Heart right ventricle (tissue), 16 donors: Measurements from ENCODE around the gene LIMCH1. TPM values are rescaled to one million over a fixed set of nuclear protein-coding genes. Genes with fewer than 3 reads are reported as not detected.

Source experiments
- ATAC-seq, 8 donors: fragments of 200-7000 bp; cut with Tn5 transposase; one replicate each; pipeline ENCODE4 v1.9.1; 2020; ENCODE audit warnings: mild to moderate bottlenecking in 8 of 8, moderate library complexity in 8 of 8, moderate number of reproducible peaks in 1 of 8
- DNase-seq, 2 donors: peaks; one replicate each; pipeline ENCODE4 v3.0.0-alpha.2; 2020
- H3K27ac ChIP-seq, 10 donors: fragments of 200-600 bp; sonication (generic) in 2 of 10; one replicate each; pipeline versions ENCODE4 v1.5.0 to v1.8.0; 2020 to 2022; ENCODE audit warnings: mild to moderate bottlenecking in 3 of 10
- H3K27me3 ChIP-seq, 7 donors: fragments of 200-600 bp; one replicate each; pipeline ENCODE4 v1.8.0; 2021 to 2022; ENCODE audit warnings: mild to moderate bottlenecking in 2 of 7
- H3K36me3 ChIP-seq, 9 donors: fragments of 200-600 bp; sonication (generic) in 1 of 9; one replicate each; pipeline versions ENCODE4 v1.5.0 to v1.8.0; 2020 to 2022; ENCODE audit warnings: mild to moderate bottlenecking in 2 of 9
- H3K4me1 ChIP-seq, 9 donors: fragments of 200-600 bp; sonication (generic) in 1 of 9; one replicate each; pipeline versions ENCODE4 v1.5.0 to v1.8.0; 2020 to 2022; ENCODE audit warnings: mild to moderate bottlenecking in 4 of 9
- H3K4me3 ChIP-seq, 10 donors: fragments of 200-600 bp; sonication (generic) in 2 of 10; one replicate each; pipeline versions ENCODE4 v1.5.0 to v1.8.0; 2020 to 2022; ENCODE audit warnings: mild to moderate bottlenecking in 7 of 10, moderate library complexity in 2 of 10
- H3K9me3 ChIP-seq, 11 donors: fragments of 200-600 bp in 10 of 11; sonication (generic) in 2 of 11; one replicate each; pipeline versions ENCODE4 v1.5.0 to v1.8.0; 2013 to 2022; ENCODE audit warnings: mild to moderate bottlenecking in 2 of 11, control low read depth in 1 of 11, moderate library complexity in 1 of 11
- CTCF ChIP-seq, 9 donors: fragments of 200-600 bp; sonication (generic) in 2 of 9; IDR thresholded peaks; one replicate each; pipeline versions ENCODE4 v1.5.0 to v1.8.0; 2021 to 2022; ENCODE audit warnings: antibody characterized with exemption in 9 of 9, mild to moderate bottlenecking in 5 of 9, moderate library complexity in 1 of 9
- WGBS, 2 donors: extraction: QIAGEN DNeasy Blood & Tissue Kit; methylation state at CpG; one replicate each; pipeline ENCODE4 v1.1.7; 2013; ENCODE audit warnings: inconsistent platforms in 1 of 2; 5-methylcytosine and 5-hydroxymethylcytosine counted together
- intact Hi-C, 10 donors: fragments of 100-400 bp; cut with DNase I; formaldehyde crosslinking; loops; one replicate each; pipeline versions ENCODE4 v1.11.1 to v1.14.2; 2022
- polyA plus RNA-seq, 2 donors: library from polyadenylated mRNA; stranded (reverse); fragments of 200-250 nt; gene quantifications; one replicate each; pipeline ENCODE4 v1.2.3, GENCODE V29; 2013
- total RNA-seq, 10 donors: library from RNA; stranded (reverse); fragmentation: NEBNext Ultra II Directional in 3 of 10; extraction: Animal tissue kit (Norgen Biotek cat#: 25700) in 3 of 10; gene quantifications; one replicate each; pipeline versions ENCODE4 v1.2.1 to v1.2.4, GENCODE V29; 2021 to 2023
- donor health status: Arrhythmogenic right ventricular cardiomyopathy.
- donor health status: ischemic (EF 13 %, LVEDD 7.1; RV severe dilation, severe dysfunction).
- donor health status: healthy with polysubstance abuse.
- donor health status: DM: no; HTN: yes; CAD: no.
- donor health status: DM: no; HTN: no; CAD: no.
- donor health status: ischemic (EF 25% LVEDD 6.9; RV normal size, moderate dysfunction).
- donor health status: ischemic (EF 25% LVEDD 5.7; RV mildly dilated, moderate dysfunction).
- donor health status: healthy.
- donor health status: DM: yes; HTN: yes; CAD: no.
- donor health status: Ischemic cardiomyopathy.
- donor health status: ischemic (EF 35%, LVEDD 5.7; RV mildly dilated, moderate dysfunction).
- donor health status: nonischemic (EF 11% LVEDD 7.7; RV severe dilation, severe dysfunction).
- donor health status: DM: yes; HTN: yes; CAD: no.
- donor health status: PGD.
- donor health status: ischemic (EF 29% LVEDD 5.4; RV normal size, mild dysfunction).
- donor health status: nonischemic (EF 23%, LVEDD 6.1; RV moderate dilation, normal function).

The LIMCH1 gene
- total and polyA plus RNA-seq, 12 donors = 28.4 to 410 (median 280) TPM

DNA sequence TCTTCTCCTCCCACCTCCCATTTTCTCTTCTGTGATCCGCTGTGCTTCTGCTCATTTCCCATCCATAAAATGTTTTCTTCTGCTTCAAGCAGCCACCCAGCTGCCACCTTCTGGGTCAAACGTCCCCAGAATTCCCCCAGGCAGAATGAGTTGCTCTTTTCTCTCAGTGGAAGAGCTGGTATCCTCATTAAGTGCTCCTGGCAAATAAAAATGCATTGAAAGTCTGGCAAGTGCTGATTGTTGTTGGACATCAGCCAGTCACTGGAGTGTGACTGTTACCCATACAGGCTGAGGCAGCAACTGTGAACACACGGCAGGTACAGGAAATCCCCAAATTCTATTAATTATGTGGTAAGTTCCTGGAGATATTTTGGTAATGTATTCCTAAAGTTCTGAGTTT lies 52.6 kb downstream of the LIMCH1 start:
- peak in 1 of 2 donors; percentile 67 for DNase-seq
- peak overlapping the region in 9 of 10 donors; percentile 14 to 80 (median 45) for H3K27ac ChIP-seq
- H3K4me1 ChIP-seq = peaks cover 18 to 84% (median 70%) of the 10 kb centered on the region in 9 donors
- H3K9me3 ChIP-seq = no peaks in the 10 kb centered on the region
- H3K36me3 ChIP-seq = no peaks in the 10 kb centered on the region
- H3K4me3 ChIP-seq = no peak overlapping the region
- peak; percentile 31 to 80 (median 57) for ATAC-seq
- intact Hi-C loops = loop anchor here in 1 of 10 donors (5.0 to 10.0 kb wide), 2 partner anchors 48 to 136 kb away; no protein-coding TSS in a partner anchor
- WGBS, 2 donors = 25 to 26% methylated on average over 3 of the region's 3 CpGs
- no peaks in the 10 kb centered on the region for H3K27me3 ChIP-seq
- no peak for TF ChIP-seq CTCF (IDR thresholded peaks at IDR 0.05)

DNA sequence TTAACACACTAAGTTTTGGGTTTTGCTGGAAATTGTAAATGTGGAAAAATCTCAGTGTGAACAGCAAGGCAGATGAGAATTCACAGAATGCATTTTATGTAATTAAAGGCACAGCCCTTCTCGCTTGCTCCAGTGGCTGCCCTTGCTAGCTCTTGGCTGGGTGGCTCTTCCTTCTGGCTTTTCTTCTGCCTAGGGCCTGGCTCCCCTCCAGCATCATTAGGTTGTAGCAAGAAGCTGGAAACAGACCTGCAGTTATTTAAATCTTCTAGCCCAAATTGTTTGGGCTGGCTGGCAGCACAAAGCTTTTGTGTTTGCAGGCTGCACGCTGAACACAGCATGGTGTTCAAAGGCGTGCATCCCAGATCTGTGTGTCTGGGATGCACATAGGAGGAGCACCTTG lies 56.5 kb downstream of the LIMCH1 start:
- 39 to 55% methylated on average over 3 of the region's 3 CpGs for WGBS, 2 donors
- Histone ChIP-seq H3K4me1 (peaks cover 17 to 82% (median 64%) of the 10 kb centered on the region in 9 donors), H3K27ac (peak overlapping the region in 1 of 10 donors; percentile 36), H3K9me3 (no peaks in the 10 kb centered on the region), H3K4me3 (no peak overlapping the region), H3K36me3 (peaks cover 0 to 7% (median 0%) of the 10 kb centered on the region in 9 donors), H3K27me3 (no peaks in the 10 kb centered on the region)
- ATAC-seq = peak in 5 of 8 donors; percentile 30 to 60 (median 44)
- intact Hi-C loops = loop anchor here in 1 of 10 donors (5.0 to 10.0 kb wide), 2 partner anchors 52 to 140 kb away; no protein-coding TSS in a partner anchor
- TF ChIP-seq CTCF (IDR thresholded peaks at IDR 0.05) = no peak
- DNase-seq = peak; percentile 36 to 53

GRCh38 chr4:41597494-41597893 lies 59.5 kb downstream of the LIMCH1 start:
- H3K4me1 ChIP-seq = peaks cover 13 to 75% (median 55%) of the 10 kb centered on the region in 9 donors
- no peak overlapping the region for H3K27ac ChIP-seq
- TF ChIP-seq CTCF (IDR thresholded peaks at IDR 0.05) = no peak
- no peaks in the 10 kb centered on the region for H3K9me3 ChIP-seq
- intact Hi-C loops = loop anchor here in 1 of 10 donors (10.0 kb wide), 1 partner anchor 143 kb away; no protein-coding TSS in a partner anchor
- ATAC-seq = no peak
- no peak for DNase-seq
- H3K36me3 ChIP-seq = peaks cover 0 to 8% (median 0%) of the 10 kb centered on the region in 9 donors
- H3K27me3 ChIP-seq = no peaks in the 10 kb centered on the region
- no peak overlapping the region for H3K4me3 ChIP-seq

DNA sequence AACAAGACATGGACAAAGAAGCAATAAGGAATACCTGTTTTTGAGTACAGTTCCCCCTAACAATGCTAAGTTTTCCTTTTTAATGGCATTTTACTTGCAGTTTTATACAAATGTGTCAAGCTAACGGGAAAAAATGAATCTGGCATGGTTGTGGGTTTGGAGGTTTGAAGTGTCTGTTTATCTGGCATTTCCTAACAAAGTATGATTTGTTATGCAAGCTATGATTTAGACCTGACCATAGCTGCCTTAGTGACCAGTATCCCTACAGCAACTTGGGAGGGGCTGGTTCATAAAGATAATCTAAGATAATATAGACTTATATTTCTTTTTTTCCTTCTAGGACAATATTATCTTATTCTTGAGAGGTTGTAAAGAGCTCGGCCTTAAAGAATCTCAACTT lies 60.6 kb downstream of the LIMCH1 start:
- Histone ChIP-seq H3K27me3 (no peaks in the 10 kb centered on the region), H3K36me3 (peaks cover 0 to 8% (median 0%) of the 10 kb centered on the region in 9 donors), H3K9me3 (no peaks in the 10 kb centered on the region), H3K4me3 (no peak overlapping the region), H3K4me1 (peaks cover 13 to 78% (median 50%) of the 10 kb centered on the region in 9 donors), H3K27ac (no peak overlapping the region)
- 38 to 66% methylated on average over 2 of the region's 2 CpGs for WGBS, 2 donors
- ATAC-seq (no peak), DNase-seq (no peak)
- no peak for TF ChIP-seq CTCF (IDR thresholded peaks at IDR 0.05)
- intact Hi-C loops = loop anchor here in 1 of 10 donors (10.0 kb wide), 1 partner anchor 144 kb away; no protein-coding TSS in a partner anchor
